ENCODE data around the gene PDXK. TPM values are rescaled to one million over a fixed set of nuclear protein-coding genes. Genes with fewer than 3 reads are reported as not detected.

PDXK gene
- total and polyA plus RNA-seq, 9 of the 15 experiments (the other 6 are each of a cell fraction or from before 2014, with no cell fraction given): 5.6 to 162 (median 76.5) TPM

- TF ChIP-seq ZBTB5 (IDR thresholded peaks at IDR 0.05) (no peak), POLR2G (IDR thresholded peaks at IDR 0.05; ENCODE audit: low read depth, low read length) (peak; percentile 74), SMAD4 (CRISPR knock-in tag; conservative IDR thresholded peaks at IDR 0.05) (peak; percentile 87), ARID2 (IDR thresholded peaks at IDR 0.05) (no peak), TCFL5 (CRISPR knock-in tag; conservative IDR thresholded peaks at IDR 0.05) (no peak), GTF2F1 (IDR thresholded peaks at IDR 0.05; ENCODE audit: low read depth, low read length) (no peak), HMGXB4 (CRISPR knock-in tag; IDR thresholded peaks at IDR 0.05) (no peak), ZBTB2 (IDR thresholded peaks at IDR 0.05) (0 out of 2 replicates have a peak, but pooled peaks have one; percentile 36), CBFA2T3 (IDR thresholded peaks at IDR 0.05) (peak; percentile 70), ATF1 (CRISPR knock-in tag; IDR thresholded peaks at IDR 0.05) (no peak), ATF1 (tag; IDR thresholded peaks at IDR 0.05) (peak; percentile 71), POLR2AphosphoS2 (IDR thresholded peaks at IDR 0.05; ENCODE audit: low read length) (no peak), CEBPZ (IDR thresholded peaks at IDR 0.05; ENCODE audit: borderline replicate concordance, low read depth, low read length) (no peak), FOXP1 (CRISPR knock-in tag; IDR thresholded peaks at IDR 0.05) (no peak), ZNF239 (CRISPR knock-in tag; IDR thresholded peaks at IDR 0.05) (no peak), RBM17 (IDR thresholded peaks at IDR 0.05; ENCODE audit: borderline replicate concordance, low read depth, low read length) (no peak)
- TF ChIP-seq, protein P1, sequence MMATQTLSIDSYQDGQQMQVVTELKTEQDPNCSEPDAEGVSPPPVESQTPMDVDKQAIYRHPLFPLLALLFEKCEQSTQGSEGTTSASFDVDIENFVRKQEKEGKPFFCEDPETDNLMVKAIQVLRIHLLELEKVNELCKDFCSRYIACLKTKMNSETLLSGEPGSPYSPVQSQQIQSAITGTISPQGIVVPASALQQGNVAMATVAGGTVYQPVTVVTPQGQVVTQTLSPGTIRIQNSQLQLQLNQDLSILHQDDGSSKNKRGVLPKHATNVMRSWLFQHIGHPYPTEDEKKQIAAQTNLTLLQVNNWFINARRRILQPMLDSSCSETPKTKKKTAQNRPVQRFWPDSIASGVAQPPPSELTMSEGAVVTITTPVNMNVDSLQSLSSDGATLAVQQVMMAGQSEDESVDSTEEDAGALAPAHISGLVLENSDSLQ (IDR thresholded peaks at IDR 0.05): no peak
These were observed 49.3 kb downstream of the PDXK start (continued) for GRCh38 chr21:43767984-43768867.

Measured in K562 (cell line).